ENCODE measurements around the gene IMPA2.

DNA sequence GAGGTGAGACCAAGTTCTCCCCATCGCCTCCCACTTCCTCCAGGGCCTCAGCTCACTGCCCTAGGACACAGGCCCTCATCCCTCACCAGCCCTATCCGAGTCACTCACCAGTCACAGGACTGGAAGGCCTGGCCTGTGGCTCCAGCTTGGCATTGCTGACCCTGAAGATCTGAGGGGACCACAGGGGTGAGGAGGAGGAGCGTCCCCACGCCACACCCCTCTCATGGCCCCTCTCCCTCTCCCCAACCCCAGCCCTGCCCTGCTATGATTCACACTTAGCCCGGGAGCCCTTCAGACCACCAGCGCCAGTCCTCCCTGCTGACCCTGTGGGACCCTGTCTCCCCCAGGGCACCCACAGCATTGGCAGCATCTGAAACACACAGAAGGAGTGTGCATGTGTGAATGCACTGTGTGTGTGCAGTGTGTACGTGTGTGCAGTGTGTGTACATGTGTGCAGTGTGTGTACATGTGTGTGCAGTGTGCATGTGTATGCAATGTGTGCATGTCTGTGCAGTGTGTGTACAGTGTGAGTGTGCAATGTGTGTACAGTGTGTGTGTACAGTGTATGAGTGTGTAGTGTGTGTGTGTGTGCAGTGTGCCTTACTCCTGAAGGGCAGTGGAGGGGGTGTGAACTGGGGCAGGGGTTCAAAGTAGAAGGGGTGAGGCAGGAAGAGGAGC lies 82.9 kb downstream of the IMPA2 start:
- TF ChIP-seq, protein P1, sequence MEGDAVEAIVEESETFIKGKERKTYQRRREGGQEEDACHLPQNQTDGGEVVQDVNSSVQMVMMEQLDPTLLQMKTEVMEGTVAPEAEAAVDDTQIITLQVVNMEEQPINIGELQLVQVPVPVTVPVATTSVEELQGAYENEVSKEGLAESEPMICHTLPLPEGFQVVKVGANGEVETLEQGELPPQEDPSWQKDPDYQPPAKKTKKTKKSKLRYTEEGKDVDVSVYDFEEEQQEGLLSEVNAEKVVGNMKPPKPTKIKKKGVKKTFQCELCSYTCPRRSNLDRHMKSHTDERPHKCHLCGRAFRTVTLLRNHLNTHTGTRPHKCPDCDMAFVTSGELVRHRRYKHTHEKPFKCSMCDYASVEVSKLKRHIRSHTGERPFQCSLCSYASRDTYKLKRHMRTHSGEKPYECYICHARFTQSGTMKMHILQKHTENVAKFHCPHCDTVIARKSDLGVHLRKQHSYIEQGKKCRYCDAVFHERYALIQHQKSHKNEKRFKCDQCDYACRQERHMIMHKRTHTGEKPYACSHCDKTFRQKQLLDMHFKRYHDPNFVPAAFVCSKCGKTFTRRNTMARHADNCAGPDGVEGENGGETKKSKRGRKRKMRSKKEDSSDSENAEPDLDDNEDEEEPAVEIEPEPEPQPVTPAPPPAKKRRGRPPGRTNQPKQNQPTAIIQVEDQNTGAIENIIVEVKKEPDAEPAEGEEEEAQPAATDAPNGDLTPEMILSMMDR (IDR thresholded peaks at IDR 0.05), result no peak
- no peak for TF ChIP-seq POLR2AphosphoS5 (IDR thresholded peaks at IDR 0.05)
